Endothelial cell of umbilical vein (primary cell): ENCODE measurements around the gene ANKRD16. TPM values are rescaled to one million over a fixed set of nuclear protein-coding genes. Genes with fewer than 3 reads are reported as not detected.

Experiments
- BruUV-seq: library from RNA; stranded (reverse); fragments of 400-500 nt; replicated peaks from 2 replicates; lab custom pipeline; 2021; lab: Mats Ljungman, UMichigan
- CTCF ChIA-PET: fragments of 300-600, 350-600 bp; sonication (Branson Sonifier 250); formaldehyde crosslinking; loops from one replicate; lab custom pipeline; 2021; ENCODE audit warnings: antibody characterized with exemption, inconsistent platforms; lab: Charles Lee
- POLR2A ChIA-PET: fragments of 300-600, 350-600 bp; sonication (Branson Sonifier 250); formaldehyde crosslinking; loops from one replicate; lab custom pipeline; 2021; ENCODE audit warnings: antibody characterized with exemption, inconsistent platforms; lab: Charles Lee
- DNase-seq: peaks from one replicate; pipeline ENCODE4 v3.0.0-alpha.2; 2011; ENCODE audit warnings: low read depth, low spot score
- FAIRE-seq: peaks from 2 replicates; lab custom pipeline; 2011; peaks lifted over from hg19 to GRCh38; lab: Jason Lieb, UNC
- H2AFZ ChIP-seq: 2 replicates; pipeline ENCODE4 v1.6.0; 2012; ENCODE audit warnings: low read depth, low read length, control low read depth, inconsistent platforms
- H3K27ac ChIP-seq: 2 replicates; pipeline ENCODE4 v1.5.1; 2011; ENCODE audit warnings: low read depth, mild to moderate bottlenecking, control low read depth, low read length, moderate library complexity; ENCODE audit not compliant: insufficient read depth
- H3K27me3 ChIP-seq, 2 experiments: 2 replicates each; pipeline versions ENCODE4 v1.6.0 to v1.6.1; 2011; ENCODE audit warnings: low read length in 2 of 2, mixed read lengths in 1 of 2; ENCODE audit not compliant: control insufficient read depth in 2 of 2, insufficient read depth in 2 of 2
- H3K36me3 ChIP-seq, 2 experiments: 2 replicates in 1 of 2; 3 replicates in 1 of 2; pipeline ENCODE4 v1.5.1; 2011; ENCODE audit warnings: low read length in 2 of 2, mild to moderate bottlenecking in 1 of 2, moderate library complexity in 1 of 2; ENCODE audit not compliant: control insufficient read depth in 2 of 2, insufficient read depth in 2 of 2; ENCODE audit errors: extremely low read depth in 1 of 2
- H3K4me1 ChIP-seq: 3 replicates; pipeline ENCODE4 v1.5.1; 2011; ENCODE audit warnings: mild to moderate bottlenecking, low read length; ENCODE audit not compliant: control insufficient read depth, insufficient read depth; ENCODE audit errors: extremely low read depth
- H3K4me2 ChIP-seq: 2 replicates; pipeline ENCODE4 v1.6.1; 2011; ENCODE audit warnings: low read length, control low read depth, mixed read lengths; ENCODE audit not compliant: insufficient read depth
- H3K4me3 ChIP-seq, 3 experiments: fragments of 200-600 bp in 1 of 3; sonication (generic), shearing (Covaris generic) in 1 of 3; replicated peaks in 1 of 3; 2 replicates each; pipeline ENCODE4 v1.5.1; 2011 to 2016; ENCODE audit warnings: control low read depth in 3 of 3, low read length in 3 of 3, mild to moderate bottlenecking in 2 of 3, inconsistent platforms in 1 of 3, low read depth in 1 of 3, moderate library complexity in 1 of 3; ENCODE audit not compliant: insufficient read depth in 1 of 3
- H3K79me2 ChIP-seq: 2 replicates; pipeline ENCODE4 v1.6.0; 2012; ENCODE audit warnings: low read length, inconsistent platforms; ENCODE audit not compliant: control insufficient read depth, insufficient read depth
- H3K9ac ChIP-seq: replicated peaks from 2 replicates; pipeline ENCODE3; 2011; ENCODE audit warnings: low read length, control low read depth; ENCODE audit not compliant: insufficient read depth; ENCODE audit errors: extremely low read depth
- H3K9me1 ChIP-seq: replicated peaks from 3 replicates; pipeline ENCODE4 v1.6.0; 2011; ENCODE audit warnings: mild to moderate bottlenecking, low read length; ENCODE audit not compliant: control insufficient read depth, insufficient read depth; ENCODE audit errors: extremely low read depth
- H3K9me3 ChIP-seq: replicated peaks from 2 replicates; pipeline ENCODE4 v1.5.1; 2012; ENCODE audit warnings: low read length, inconsistent platforms; ENCODE audit not compliant: control insufficient read depth, insufficient read depth
- H4K20me1 ChIP-seq: replicated peaks from 2 replicates; pipeline ENCODE3; 2011; ENCODE audit warnings: mild to moderate bottlenecking, low read length; ENCODE audit not compliant: control insufficient read depth, insufficient read depth; ENCODE audit errors: extremely low read depth
- EZH2 ChIP-seq: IDR thresholded peaks from 2 replicates; pipeline ENCODE4 v1.6.1; 2012; ENCODE audit warnings: borderline replicate concordance, low read depth, mild to moderate bottlenecking, moderate library complexity, low read length, inconsistent platforms; ENCODE audit not compliant: severe bottlenecking
- FOS ChIP-seq: IDR thresholded peaks from 2 replicates; pipeline ENCODE4 v1.6.1; 2011; ENCODE audit warnings: mild to moderate bottlenecking, low read length, moderate library complexity, borderline replicate concordance; ENCODE audit not compliant: insufficient read depth
- GATA2 ChIP-seq: IDR thresholded peaks from 2 replicates; pipeline ENCODE4 v1.7.0; 2011; ENCODE audit warnings: low read depth, mild to moderate bottlenecking, moderate library complexity, mixed read lengths, low read length; ENCODE audit not compliant: insufficient read length, insufficient read depth
- JUN ChIP-seq: IDR thresholded peaks from 2 replicates; pipeline ENCODE4 v1.6.1; 2011; ENCODE audit warnings: borderline replicate concordance, low read depth; ENCODE audit not compliant: insufficient read length, insufficient read depth
- MYC ChIP-seq: IDR thresholded peaks from one replicate; pipeline ENCODE4 v1.6.1; 2011; ENCODE audit warnings: mild to moderate bottlenecking, low read depth, low read length
- POLR2A ChIP-seq: IDR thresholded peaks from 2 replicates; pipeline ENCODE4 v1.6.1; 2012; ENCODE audit warnings: low read depth, mild to moderate bottlenecking, control low read depth, low read length
- POLR2AphosphoS5 ChIP-seq: IDR thresholded peaks from 2 replicates; pipeline ENCODE4 v1.6.1; 2012; ENCODE audit warnings: low read depth, mild to moderate bottlenecking, control low read depth, low read length, moderate library complexity; ENCODE audit not compliant: insufficient read depth
- dilution Hi-C: fragments of 300-500 bp; cut with MboI; formaldehyde crosslinking; loops from one replicate; pipeline ENCODE4 v1.15.0; 2019; ENCODE audit warnings: low sequenced_read_pairs; ENCODE audit not compliant: extremely low pct_ligation_motif_present
- intact Hi-C: fragments of 100-400 bp; cut with micrococcal nuclease; formaldehyde crosslinking; loops from one replicate; pipeline ENCODE4 v1.10.0; 2022
- polyA plus RNA-seq, 4 experiments: library from polyadenylated mRNA; depleted of rRNA in 3 of 4; stranded (reverse) in 3 of 4; unstranded in 1 of 4; fragments of >200 nt; gene quantifications; 2 replicates each; pipeline versions ENCODE4 v1.2.1 to v1.2.3, GENCODE V29; 2011 to 2012; ENCODE audit warnings: missing spikeins in 1 of 4
- total RNA-seq: library from RNA; stranded (reverse); gene quantifications from 2 replicates; pipeline ENCODE4 v1.2.3, GENCODE V29; 2021
- TF ChIP-seq, protein P1 (sequence below), 2 donors: IDR thresholded peaks; 1 replicate in 1 of 2; 2 replicates in 1 of 2; pipeline ENCODE4 v1.5.1; 2011; ENCODE audit warnings: low read length in 2 of 2, mild to moderate bottlenecking in 2 of 2, moderate library complexity in 2 of 2, control low read depth in 1 of 2, inconsistent platforms in 1 of 2, low read depth in 1 of 2; ENCODE audit not compliant: insufficient read depth in 1 of 2; ENCODE audit errors: extremely low read depth in 1 of 2
- TF ChIP-seq, protein P2 (sequence below): IDR thresholded peaks from 2 replicates; pipeline ENCODE4 v1.6.1; 2011; ENCODE audit not compliant: insufficient read depth, insufficient read length

ANKRD16 gene
- total and polyA plus RNA-seq, 2 donors (not counting 3 experiments of a cell fraction or from before 2014, with no cell fraction given) = 6.9 to 8.0 TPM

DNA sequence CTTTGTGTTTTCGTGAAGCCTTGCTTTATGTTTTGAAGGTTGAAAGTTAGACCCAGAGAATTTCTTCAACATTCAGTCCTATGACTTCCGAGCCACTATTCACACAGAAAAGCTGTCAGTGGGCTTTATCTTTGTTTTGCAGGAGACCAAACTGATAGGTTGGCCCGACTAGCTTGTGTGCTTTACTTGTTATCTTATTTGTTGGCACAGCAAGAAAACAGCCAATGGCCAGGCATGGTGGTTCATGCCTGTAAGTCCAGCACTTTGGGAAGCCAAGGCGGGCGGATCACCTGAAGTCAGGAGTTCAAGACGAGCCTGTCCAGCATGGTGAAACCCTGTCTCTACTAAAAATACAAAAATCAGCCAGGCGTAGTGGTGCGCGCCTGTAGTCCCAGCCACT, 60.4 kb downstream of the ANKRD16 start:
- TF ChIP-seq POLR2AphosphoS5 (no peak), EZH2 (no peak), FOS (no peak), GATA2 (no peak), POLR2A (no peak), JUN (no peak), MYC (no peak)
- TF ChIP-seq, protein P1, sequence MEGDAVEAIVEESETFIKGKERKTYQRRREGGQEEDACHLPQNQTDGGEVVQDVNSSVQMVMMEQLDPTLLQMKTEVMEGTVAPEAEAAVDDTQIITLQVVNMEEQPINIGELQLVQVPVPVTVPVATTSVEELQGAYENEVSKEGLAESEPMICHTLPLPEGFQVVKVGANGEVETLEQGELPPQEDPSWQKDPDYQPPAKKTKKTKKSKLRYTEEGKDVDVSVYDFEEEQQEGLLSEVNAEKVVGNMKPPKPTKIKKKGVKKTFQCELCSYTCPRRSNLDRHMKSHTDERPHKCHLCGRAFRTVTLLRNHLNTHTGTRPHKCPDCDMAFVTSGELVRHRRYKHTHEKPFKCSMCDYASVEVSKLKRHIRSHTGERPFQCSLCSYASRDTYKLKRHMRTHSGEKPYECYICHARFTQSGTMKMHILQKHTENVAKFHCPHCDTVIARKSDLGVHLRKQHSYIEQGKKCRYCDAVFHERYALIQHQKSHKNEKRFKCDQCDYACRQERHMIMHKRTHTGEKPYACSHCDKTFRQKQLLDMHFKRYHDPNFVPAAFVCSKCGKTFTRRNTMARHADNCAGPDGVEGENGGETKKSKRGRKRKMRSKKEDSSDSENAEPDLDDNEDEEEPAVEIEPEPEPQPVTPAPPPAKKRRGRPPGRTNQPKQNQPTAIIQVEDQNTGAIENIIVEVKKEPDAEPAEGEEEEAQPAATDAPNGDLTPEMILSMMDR (IDR thresholded peaks at IDR 0.05; ENCODE audit: extremely low read depth in 1 of 2, insufficient read depth in 1 of 2, low read depth in 1 of 2, low read length in 2 of 2) = no peak
- TF ChIP-seq, protein P2, sequence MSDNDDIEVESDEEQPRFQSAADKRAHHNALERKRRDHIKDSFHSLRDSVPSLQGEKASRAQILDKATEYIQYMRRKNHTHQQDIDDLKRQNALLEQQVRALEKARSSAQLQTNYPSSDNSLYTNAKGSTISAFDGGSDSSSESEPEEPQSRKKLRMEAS = no peak
- Histone ChIP-seq H3K27ac (no peak overlapping the region), H3K9me3 (no peaks in the 10 kb centered on the region), H3K4me3 (no peak overlapping the region), H3K36me3 (no peaks in the 10 kb centered on the region), H3K4me1 (no peaks in the 10 kb centered on the region), H3K79me2 (no peaks in the 10 kb centered on the region), H3K9ac (no peak overlapping the region), H2AFZ (no peak overlapping the region), H3K4me2 (no peak overlapping the region), H4K20me1 (no peaks in the 10 kb centered on the region), H3K27me3 (peaks cover 0 to 4% of the 10 kb centered on the region in 2 experiments), H3K9me1 (no peaks in the 10 kb centered on the region)
- dilution Hi-C loops (no loop called here), intact Hi-C loops (no loop called here)
- no peak for FAIRE-seq
- ChIA-PET CTCF (no interaction called here), POLR2A (no interaction called here)
- DNase-seq = no peak
- BruUV-seq = no TSS peak
